GM21825 (cell line): ENCODE measurements around the gene KIF7.

ENCODE experiments used
- ATAC-seq: cut with Tn5 transposase; IDR thresholded peaks from one replicate; pipeline ENCODE4 v1.9.1; 2021; ENCODE audit warnings: mild to moderate bottlenecking, moderate library complexity; ENCODE audit not compliant: unreplicated experiment

The KIF7 gene

DNA sequence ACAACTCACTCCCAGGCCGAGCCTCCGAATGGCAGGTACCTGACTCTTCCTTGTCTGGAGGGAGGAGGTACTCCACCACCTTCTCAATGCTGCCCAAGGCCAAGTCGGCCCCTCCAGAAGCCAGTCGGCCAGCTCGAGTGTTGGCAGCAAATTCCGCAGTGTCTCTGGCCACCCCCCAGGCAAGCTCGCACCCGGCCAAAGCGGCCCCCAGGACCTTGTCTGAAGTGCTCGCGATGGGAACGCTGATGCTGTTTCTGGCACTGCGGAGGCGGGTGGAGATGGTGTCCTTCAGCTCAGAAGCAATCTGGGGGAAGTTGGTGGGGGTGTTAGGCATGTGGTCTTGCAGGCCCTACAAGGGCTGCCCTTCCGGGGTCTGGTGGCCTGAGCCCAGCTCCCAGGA, 14.7 kb upstream of the KIF7 start:
- no peak for ATAC-seq

DNA sequence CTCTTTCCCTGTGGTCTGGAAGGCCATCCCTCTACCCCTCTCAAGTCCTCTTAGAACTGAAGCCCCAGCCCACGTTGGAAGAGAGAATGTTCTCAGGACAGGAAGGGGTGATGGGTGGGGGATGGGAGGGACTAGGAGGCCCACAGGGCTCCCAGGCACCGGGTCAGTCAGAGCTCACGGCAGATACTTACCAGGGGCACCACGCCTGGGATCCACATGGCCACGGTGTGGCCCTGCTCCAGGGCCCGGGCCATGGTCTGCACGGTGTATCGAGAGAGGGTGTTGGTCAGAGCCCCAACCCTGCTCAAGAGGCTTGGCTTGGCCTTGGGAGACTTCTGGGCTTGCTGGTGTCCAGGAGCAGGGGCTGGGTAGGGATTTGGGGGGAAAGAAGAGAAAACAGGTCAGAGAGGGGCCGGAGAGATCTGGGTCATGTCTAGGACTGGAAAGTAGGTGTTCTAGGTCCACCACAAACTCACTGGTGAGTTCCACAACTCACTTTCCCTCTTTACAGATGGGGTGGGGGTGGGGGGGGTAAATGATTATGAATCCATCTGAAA, 14.1 kb upstream of the KIF7 start:
- ATAC-seq: no peak

GRCh38 chr15:89668171-89668570, 12.9 kb upstream of the KIF7 start:
- ATAC-seq: no peak

- ATAC-seq: no peak
These were observed 12.4 kb upstream of the KIF7 start for GRCh38 chr15:89667706-89667960.

GRCh38 chr15:89666858-89667705, 11.8 kb upstream of the KIF7 start:
- no peak for ATAC-seq

- no peak for ATAC-seq
These were observed 11.1 kb upstream of the KIF7 start for GRCh38 chr15:89666184-89666857.

DNA sequence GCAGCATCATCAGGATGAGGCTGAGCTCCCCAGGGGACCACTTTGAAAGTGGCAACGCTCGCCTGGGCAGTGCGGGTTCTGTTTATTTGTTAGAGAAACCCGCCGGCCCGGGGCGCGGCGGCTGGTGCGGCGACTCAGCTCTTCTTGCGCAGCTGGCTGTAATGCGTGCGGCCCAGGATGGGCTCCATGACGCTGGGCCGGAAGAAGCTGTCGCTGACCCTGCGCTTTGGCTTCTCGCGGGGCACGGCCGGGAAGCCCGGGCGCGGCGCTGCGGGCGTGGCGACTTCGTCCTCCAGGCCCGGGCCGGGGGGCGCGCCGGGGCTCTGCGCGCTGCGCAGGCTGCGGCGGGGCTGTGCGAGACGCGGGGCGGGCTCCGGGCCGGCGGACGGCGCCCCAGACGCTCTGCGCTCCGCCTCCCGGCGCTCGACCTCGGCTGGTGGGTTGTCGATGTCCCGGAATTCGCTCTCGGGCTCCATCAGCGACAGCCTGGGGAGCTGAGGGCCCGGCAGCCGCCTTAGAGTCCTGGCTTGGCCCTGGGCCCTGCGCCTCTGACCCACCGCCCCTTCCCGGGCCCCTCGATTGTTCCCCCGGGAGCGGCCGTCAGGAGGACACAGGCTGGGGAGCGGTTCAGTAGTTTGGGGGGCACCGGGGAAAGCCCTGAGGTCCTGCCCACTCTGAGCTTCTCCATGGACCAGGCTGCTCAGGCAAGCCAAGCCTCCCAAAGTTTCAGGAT, 10.3 kb upstream of the KIF7 start:
- ATAC-seq: no peak

- ATAC-seq: no peak
These were observed 9.4 kb upstream of the KIF7 start for GRCh38 chr15:89664441-89665350.

- no peak for ATAC-seq
These were observed 7.8 kb upstream of the KIF7 start for GRCh38 chr15:89662893-89663626.

DNA sequence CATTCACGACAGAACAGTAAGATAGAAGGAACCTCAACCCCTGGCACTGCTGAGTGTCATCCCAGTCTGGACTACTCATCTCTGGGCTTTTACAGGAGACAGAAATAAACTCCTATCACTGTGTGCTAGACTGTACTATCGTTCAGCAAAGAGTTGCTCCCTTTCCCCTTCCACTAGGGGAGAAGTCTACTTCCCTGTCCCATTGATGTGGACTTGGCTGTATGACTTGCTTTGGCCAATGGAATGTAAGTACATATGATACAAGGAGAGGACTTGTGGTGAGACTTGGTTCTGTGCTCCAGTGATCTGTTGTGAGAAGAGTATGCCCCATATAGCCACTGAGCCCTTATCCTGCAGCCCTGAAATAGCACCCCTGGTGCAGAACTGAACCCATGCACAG, 5.3 kb upstream of the KIF7 start:
- ATAC-seq: no peak

- ATAC-seq: no peak
These were observed 4.0 kb upstream of the KIF7 start for GRCh38 chr15:89659295-89659694.

- no peak for ATAC-seq
These were observed 2.5 kb upstream of the KIF7 start for GRCh38 chr15:89657686-89658200.

- no peak for ATAC-seq
These were observed 999 bp upstream of the KIF7 start for GRCh38 chr15:89656116-89656815.

- no peak for ATAC-seq
These were observed 936 bp downstream of the KIF7 start for GRCh38 chr15:89654301-89654761.

DNA sequence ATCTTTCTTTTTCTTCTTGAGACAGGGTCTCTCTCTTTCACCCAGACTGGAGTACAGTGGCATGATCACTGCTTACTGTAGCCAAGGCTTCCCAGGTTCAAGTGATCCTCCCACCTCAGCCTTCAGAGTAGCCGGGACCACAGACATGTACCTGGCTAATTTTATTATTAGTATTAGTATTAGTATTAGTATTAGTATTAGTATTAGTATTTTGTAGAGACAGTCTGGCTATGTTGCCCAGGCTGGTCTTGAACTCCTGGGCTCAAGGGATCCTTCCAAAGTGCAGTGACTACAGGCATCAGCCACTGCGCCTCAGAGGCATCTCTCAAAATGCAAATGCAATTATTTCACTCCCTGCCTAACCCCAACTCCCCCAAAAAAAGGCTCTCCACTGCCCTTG, 1.7 kb downstream of the KIF7 start:
- ATAC-seq: no peak

GRCh38 chr15:89652666-89653065, 2.6 kb downstream of the KIF7 start:
- ATAC-seq: no peak

DNA sequence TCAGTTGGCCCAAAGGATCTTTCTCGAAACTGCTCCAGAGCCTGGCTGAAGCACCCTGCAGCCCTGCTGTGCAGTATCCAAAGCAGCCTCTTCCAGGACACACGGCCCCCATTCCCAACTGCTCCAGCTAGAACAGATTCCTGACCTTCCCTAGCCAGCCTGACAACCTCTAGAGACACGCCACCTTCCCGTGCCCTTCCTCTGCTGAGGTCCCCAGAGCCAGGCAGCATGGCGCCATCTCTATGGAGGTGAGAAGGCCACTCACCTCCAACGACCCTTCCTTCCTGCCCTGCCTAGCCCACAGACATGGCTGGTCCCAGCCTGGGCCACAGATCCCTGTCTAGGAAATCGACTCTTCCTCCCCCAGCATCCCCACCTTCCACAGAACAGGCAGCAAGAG, 3.1 kb downstream of the KIF7 start:
- no peak for ATAC-seq

DNA sequence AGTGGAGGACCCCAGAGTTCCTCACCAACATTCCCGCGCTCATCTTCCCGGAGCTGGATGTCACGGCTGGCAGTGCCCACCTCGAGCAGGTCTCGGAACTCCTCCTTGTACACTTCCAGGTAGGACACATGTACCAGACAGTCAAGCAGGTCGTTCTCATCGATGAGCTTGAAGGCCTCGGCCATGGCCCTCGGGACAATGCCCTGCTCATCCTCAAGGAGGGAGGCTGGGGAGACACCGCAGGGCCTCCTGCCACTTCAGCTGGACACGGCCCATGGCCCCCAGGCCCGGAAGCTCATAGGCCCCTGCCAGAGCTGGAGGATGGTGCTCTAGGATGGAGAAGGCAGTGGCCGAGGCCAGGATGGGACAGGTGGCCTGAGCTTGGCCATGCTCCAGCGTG, 5.6 kb downstream of the KIF7 start:
- ATAC-seq: no peak

- no peak for ATAC-seq
These were observed 6.1 kb downstream of the KIF7 start for GRCh38 chr15:89649013-89649625.
